NCI-H1048 (cell line): ENCODE data around the gene PDGFA.

Experiments used
- DNase-seq: peaks from one replicate; lab custom pipeline; 2025; lab: John Stamatoyannopoulos, UW

Gene PDGFA

GRCh38 chr7:519484-520390 is at the start of gene PDGFA:
TSS of gene PDGFA (minus strand) at chr7:519846. CDS start at chr7:519001, 845 bp downstream.
- DNase-seq: no peak

DNA sequence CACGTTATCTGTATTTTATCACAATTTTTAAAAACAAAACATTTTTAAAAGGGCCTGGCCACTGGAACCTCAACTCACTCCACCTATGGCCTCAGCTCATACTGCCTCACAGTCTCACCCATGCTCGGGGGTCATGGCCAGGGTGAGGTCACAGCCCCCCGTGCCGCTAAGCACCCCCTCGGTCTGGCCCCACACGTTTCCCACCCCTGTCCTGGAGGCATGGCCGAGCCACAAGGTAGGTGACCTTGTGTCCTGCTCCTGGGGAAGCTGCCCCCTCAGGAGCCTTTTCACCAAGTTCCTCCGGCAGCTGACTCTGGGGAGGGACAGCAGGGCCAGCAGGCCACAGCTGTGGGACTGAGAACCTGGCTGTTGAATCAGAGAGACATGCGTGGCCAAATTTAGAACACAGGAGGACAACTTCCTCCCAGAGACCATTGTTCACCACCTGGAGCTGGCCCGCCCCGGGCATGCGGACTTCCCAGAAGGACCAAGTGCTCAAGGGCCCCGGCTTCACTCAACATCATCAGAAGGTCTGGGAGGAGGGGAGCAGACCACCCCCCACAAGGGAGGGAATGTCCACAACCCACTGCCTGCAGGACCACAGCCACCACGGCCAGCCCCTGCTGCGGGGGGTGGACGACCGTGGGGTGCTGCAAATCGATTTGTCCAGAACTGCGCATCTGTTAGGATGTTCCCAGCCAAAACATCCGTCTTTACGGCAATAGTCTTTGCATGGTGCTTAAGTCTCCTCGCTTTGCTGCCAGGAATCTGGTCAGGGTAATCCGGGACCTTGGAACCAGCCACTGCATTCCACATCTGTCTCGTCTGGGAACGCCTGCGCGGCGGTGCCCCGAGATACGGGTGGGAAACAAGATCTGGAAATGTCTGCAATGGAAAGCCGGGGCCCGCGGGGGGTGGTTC is 48.6 kb upstream of the PDGFA start:
- DNase-seq: no peak

DNA sequence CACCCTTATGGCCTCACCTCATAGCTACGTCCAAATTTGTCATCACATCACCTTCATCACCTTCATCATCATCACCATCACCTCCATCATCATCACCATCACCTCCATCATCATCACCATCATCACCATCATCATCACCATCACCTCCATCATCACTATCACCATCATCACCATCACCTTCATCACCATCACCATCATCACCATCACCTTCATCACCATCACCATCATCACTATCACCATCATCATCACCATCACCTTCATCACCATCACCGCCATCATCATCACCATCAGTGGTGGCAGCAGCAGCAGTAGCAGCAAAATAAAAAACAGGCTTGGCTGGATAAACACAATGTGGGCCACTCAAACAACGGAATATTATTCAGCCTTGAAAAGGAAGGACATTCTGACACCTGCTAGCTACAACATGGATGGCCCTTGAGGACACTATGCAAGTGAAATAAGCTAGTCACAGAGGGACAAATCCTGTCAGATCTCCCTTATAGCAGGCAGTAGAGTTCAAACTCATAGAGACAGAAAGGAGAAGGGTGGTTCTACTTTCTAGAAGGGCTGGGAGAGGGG is 47.7 kb upstream of the PDGFA start:
- DNase-seq: no peak

GRCh38 chr7:566100-566499 is 46.5 kb upstream of the PDGFA start:
- DNase-seq: no peak

- no peak for DNase-seq
Observed at GRCh38 chr7:564176-564865, 44.7 kb upstream of the PDGFA start.

DNA sequence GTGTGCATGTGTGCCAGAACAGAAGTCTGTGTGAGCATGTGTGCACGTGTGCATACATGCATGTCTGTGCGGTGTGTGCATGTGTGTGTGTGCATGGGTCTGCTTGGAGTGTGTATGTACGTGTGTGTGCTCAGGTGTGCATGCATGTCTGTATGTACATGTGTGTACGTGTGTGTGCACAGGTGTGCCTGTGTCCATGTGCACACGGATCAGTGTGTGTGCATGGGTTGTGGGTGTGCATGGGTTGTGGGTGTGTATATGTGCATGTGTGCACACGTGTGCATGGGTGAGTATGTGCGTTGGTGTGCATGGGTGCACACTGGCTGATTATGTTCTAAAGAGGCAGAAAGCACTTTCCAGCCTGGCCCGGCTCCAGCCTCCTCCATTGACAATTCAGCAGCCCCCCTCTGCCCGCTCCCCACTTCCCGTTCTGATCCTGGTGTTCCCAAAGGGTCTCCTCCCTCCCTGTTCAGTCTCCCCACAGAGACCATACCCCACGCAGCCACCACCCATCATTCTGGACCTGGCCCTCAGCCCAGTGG is 44.1 kb upstream of the PDGFA start:
- no peak for DNase-seq

DNA sequence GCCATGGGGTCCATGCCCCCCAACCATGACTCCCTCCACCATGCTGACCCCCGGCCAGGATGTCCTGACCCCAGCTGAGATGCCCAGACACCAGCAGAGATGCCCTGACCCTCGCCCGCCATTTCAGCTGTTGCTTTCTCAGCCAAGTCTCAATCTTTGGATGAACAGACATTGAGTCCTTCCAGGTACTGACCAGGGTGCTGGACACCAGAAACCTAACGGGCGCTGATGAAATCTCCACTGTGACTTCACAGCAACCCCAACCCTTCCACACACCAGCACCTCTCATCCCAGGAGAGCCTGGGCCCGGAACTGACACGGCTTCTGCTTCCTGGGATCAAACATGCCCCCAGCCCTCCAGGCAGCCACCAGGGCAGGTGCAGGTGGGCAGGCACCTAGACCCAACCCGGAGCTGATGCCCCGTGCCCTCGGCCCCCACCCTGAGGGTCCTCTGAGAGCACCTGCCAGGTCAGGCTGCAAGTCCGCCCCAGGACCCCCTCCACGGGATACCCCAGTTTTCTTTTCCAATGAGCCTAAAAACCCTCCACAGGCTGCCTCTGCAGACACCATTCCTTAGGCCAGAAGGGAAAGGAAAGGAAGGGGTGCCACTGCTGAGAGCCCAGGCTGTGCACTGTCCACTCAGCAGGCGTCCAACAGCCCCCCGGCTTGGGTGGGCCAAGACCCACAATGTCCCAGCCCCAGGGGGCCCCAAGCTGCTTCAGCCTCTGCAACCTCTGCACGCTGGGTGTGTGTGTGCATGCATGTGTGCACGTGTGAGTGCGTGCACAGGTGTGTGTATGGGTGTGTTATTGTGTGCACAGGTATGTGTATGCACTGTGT is 43.4 kb upstream of the PDGFA start:
- no peak for DNase-seq

GRCh38 chr7:562374-562675 is 42.7 kb upstream of the PDGFA start:
- no peak for DNase-seq

GRCh38 chr7:561631-562373 is 42.2 kb upstream of the PDGFA start:
- DNase-seq: no peak

DNA sequence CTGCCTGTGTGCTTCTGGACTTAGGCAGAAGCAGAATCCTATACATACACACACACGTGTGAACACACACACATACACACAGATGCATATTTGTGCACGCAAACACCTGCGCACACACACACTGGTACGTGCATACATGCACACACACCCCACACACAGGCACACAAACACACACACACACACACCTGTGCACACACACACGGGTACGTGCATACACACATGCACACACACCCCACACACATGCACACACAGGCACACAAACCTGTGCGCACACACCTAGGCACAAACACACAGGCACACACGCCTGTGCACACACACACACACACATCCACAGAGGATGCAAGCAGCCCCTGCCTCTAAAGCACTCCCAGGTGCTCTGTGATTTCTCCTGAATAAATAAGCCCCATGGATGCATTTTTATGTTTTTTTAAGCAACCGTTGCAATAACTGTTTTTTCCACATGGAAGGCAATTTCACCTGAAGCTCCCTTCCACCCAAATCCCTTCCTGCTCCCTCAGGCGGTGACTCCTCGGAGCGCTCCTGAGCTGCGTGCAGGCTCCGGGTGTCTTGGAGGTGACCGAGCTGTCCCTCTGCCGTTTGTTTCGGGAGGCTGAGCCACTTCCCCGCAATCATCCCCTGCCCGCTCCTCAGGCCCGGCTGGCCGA is 41.5 kb upstream of the PDGFA start:
- DNase-seq: no peak

DNA sequence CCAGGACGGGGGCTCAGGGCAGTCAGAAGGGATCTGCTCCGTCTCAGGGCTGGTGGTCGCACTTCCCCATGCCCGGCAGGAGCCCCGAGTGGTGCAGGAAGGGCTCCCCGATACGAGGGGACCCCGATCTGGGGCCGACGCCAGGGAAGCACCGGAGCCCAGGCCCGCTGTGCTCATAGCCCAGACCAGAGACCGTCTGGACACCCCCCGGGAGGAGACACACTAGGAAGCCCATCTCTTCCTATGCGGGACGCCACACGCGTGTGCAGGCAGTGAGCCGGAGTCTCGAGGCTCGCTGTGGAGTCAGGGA is 39.7 kb upstream of the PDGFA start:
- DNase-seq: no peak

DNA sequence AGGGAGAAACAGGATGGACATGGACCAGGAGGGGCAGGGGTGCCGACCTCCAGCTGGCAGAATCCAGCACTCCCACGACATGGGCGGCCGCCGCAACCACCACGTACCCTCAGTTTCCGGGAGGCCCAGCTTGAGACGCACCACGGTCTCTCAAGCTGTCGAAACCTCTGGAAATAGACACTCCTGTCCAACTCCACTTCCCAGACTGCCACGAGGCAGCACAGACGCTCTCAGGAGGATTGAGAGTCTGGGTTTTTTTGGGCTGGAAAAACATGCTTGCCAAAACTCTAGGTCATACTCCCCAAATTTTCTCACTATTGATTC is 37.9 kb upstream of the PDGFA start:
- no peak for DNase-seq

DNA sequence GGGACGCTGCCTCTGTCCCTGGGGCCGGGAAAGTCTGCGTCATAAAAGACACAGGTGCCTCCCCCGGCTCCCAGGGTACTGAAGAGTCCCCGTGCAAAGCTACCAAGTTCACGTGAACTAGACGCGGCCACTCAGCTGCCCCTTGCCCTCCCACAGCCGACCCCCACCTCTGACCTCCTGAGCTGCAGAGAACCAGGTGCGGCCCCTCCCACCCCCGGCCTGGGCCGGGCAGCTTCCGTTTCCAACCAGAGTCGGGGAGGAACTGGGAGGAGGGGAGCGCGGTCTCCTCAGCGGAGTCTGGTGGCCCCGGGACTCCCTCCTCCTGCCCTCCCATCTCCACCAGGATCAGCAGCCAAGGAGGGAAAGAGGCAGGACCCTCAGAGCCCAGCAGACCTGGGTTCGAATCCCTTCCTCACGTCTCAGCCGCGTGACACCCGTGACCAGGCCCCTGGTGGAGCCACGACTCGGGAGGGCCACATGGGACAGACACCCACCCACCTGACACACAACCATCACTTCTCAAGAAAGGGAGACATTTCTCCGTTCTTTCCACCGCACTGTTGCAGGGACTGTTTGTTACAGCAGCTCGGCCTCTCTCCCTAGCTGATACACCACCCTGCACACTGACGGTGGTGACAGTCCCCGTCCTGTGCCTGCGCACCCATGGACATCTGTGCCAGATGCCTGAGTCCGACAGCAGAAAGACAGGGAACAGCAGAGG is 37.4 kb upstream of the PDGFA start:
- no peak for DNase-seq

DNA sequence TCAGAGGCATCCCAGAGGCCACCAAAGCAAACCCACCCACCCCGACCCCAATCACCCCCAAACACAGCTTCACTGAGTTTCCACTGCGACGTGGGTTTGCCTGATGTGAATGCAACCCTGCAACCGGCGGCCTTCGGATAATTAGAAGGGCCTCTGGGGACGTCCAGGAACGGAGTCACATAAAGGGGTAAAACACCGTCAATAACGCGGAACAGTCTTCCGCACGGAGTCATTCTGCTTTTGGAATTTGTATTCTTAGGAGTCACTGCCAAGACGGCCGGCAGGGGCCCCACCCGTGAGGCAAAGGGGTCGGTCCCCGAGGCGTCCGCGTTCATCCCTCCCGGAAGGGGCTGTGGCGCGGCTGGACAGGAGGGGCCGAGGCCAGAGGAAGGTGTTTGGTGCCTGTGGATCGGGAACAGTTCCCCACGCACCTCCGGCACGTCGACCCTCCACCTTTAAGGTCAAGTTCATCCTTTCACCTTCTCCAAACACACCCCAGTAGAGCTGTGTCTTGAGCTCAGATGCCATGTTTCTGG is 36.7 kb upstream of the PDGFA start:
- DNase-seq: no peak

- no peak for DNase-seq
Observed at GRCh38 chr7:555551-556160, 36.0 kb upstream of the PDGFA start.

- no peak for DNase-seq
Observed at GRCh38 chr7:553636-554111, 34.0 kb upstream of the PDGFA start.

DNA sequence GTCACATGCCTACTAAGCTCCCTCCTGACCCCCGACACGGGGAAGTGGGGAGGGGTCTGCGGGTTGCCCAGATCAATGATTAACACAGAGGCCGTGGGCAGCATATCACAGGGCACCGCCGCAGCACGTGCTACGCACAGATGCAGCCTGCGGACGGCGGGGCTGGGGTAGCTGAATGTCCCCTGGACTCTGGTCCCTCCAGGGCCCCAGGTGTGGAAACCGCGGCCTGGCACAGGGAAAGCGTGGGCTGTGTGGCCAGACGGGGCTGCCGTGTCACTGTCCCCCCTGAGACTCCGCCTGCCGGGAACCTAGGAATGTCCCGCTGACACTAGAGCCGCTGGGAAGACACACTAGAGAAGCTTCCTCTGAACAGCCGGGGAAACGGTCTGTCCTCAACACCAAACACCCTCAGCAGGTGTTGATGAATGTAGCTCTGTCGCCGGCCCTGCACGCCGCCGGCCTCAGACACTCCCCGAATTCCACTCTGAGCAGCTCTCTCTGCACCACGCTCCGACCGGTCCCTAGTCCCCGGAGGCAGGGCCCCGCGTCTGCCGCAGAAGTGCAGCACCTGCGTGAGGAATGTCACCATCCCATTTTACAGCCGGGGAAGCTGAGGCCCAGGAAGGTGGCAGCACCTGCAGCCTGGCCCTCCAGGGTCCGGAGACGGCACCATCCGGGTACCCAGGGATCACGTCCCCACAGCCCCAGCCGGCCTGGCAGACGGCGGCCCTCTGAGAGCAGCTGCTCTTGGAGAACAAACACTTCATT is 33.4 kb upstream of the PDGFA start:
- DNase-seq: no peak
